Stimulated activated memory B cell treated with anti-CD40 and anti-IgM and Interleukin-4, amounts not matched to agents 10 μg/mL and 1 μg/mL and 100 μg/mL, for 72 hours (primary cell): Measurements from ENCODE around the gene FNIP2.
"Not testable (repeated sequence)": the region's sequence is repeated elsewhere in the genome, so short reads cannot be mapped to it uniquely, and the experiment has no call there.

Experiments
- ATAC-seq: fragments of 150-1000 bp; cut with Tn5 transposase; 2 replicates; pipeline ENCODE4 v1.10.0; 2021
- H3K27ac Mint-ChIP-seq: one replicate; pipeline ENCODE4 v1.8.0; 2022; ENCODE audit warnings: mild to moderate bottlenecking, mixed read lengths
- H3K27me3 Mint-ChIP-seq: one replicate; pipeline ENCODE4 v1.8.0; 2022; ENCODE audit warnings: mixed read lengths
- H3K36me3 Mint-ChIP-seq: one replicate; pipeline ENCODE4 v1.8.0; 2022; ENCODE audit warnings: mixed read lengths
- H3K4me1 Mint-ChIP-seq: one replicate; pipeline ENCODE4 v1.8.0; 2022; ENCODE audit warnings: mixed read lengths
- H3K4me3 Mint-ChIP-seq: one replicate; pipeline ENCODE4 v1.8.0; 2022; ENCODE audit warnings: mild to moderate bottlenecking, moderate library complexity, mixed read lengths
- H3K9me3 Mint-ChIP-seq: one replicate; pipeline ENCODE4 v1.8.0; 2022; ENCODE audit warnings: mixed read lengths

FNIP2 gene

GRCh38 chr4:158869001-158869400 is 100.2 kb downstream of the FNIP2 start:
- Mint-ChIP-seq H3K4me1 (no peaks in the 10 kb centered on the region), H3K36me3 (no peaks in the 10 kb centered on the region), H3K27ac (no peak overlapping the region), H3K27me3 (peaks cover 61% of the 10 kb centered on the region), H3K4me3 (no peak overlapping the region), H3K9me3 (no peaks in the 10 kb centered on the region)
- no peak for ATAC-seq

DNA sequence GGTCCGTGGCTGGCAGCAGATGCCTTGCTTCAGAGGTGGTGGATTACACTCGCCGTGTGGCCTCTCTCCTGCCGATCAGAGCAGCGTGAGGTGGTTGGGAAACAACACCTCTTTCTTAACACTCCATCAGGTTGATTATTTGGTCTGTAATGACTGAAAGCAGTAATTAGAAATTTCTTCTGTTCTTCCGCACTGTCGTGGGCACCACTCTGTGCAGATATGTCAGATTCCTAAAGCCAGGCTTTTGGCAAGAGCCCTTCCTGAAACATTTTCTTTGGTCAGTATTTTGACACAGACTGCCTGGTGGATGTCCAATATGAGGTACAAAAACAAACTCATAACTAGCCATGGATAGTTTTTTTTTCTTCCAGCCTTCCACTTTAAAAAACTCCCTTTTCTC is 100.9 kb downstream of the FNIP2 start:
- H3K27me3 Mint-ChIP-seq, result peaks cover 53% of the 10 kb centered on the region
- no peaks in the 10 kb centered on the region for H3K36me3 Mint-ChIP-seq
- H3K9me3 Mint-ChIP-seq, result no peaks in the 10 kb centered on the region
- no peak overlapping the region for H3K27ac Mint-ChIP-seq
- H3K4me1 Mint-ChIP-seq, result no peaks in the 10 kb centered on the region
- ATAC-seq, result no peak
- H3K4me3 Mint-ChIP-seq, result no peak overlapping the region

- no peak for ATAC-seq
- Mint-ChIP-seq H3K27me3 (peaks cover 48% of the 10 kb centered on the region), H3K27ac (no peak overlapping the region), H3K4me1 (no peaks in the 10 kb centered on the region), H3K36me3 (no peaks in the 10 kb centered on the region), H3K4me3 (no peak overlapping the region), H3K9me3 (no peaks in the 10 kb centered on the region)
Measured at GRCh38 chr4:158870282-158870625, 101.4 kb downstream of the FNIP2 start.

DNA sequence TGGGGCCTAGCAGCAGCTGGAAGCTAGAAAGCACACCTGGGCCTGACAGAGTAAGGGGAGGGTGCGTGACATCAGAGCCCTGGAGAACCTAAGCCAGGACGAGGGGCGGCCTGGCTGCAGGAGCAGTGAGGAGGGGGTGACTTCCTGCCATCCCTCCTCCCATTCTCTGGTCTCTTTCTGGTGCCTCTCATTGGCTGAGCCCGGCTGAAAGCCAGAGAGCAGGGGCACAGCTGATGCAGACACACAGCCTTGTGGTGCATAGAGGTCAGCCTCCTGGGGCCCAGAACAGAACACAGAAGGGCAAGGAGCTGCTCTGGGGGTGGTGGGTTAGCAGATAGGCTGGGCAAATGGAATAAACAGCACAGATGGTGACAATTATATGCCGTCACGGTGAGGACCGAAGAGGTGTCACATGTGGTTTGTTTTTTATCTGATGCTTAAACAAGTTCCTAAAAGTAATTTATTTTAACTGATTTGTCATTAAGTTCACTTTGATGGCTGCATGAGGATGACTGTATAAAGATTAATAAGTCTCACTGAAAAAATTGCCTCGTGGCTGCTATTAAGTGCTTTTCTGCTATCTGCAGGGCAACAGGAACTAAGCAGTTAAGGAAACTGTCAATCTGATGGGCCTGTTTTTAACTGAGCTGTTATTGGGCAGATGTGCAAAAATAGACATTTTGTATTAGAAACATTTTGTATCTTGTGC is 102.0 kb downstream of the FNIP2 start:
- Mint-ChIP-seq H3K27me3 (peaks cover 43% of the 10 kb centered on the region), H3K27ac (no peak overlapping the region), H3K4me3 (no peak overlapping the region), H3K9me3 (no peaks in the 10 kb centered on the region), H3K36me3 (no peaks in the 10 kb centered on the region), H3K4me1 (no peaks in the 10 kb centered on the region)
- no peak for ATAC-seq

GRCh38 chr4:158871335-158871724 is 102.5 kb downstream of the FNIP2 start:
- Mint-ChIP-seq H3K27me3 (peaks cover 41% of the 10 kb centered on the region), H3K27ac (no peak overlapping the region), H3K4me3 (no peak overlapping the region), H3K9me3 (no peaks in the 10 kb centered on the region), H3K4me1 (no peaks in the 10 kb centered on the region), H3K36me3 (no peaks in the 10 kb centered on the region)
- ATAC-seq, result no peak

- peaks cover 33% of the 10 kb centered on the region for H3K27me3 Mint-ChIP-seq
- H3K27ac Mint-ChIP-seq, result no peak overlapping the region
- no peak overlapping the region for H3K4me3 Mint-ChIP-seq
- H3K4me1 Mint-ChIP-seq, result no peaks in the 10 kb centered on the region
- H3K9me3 Mint-ChIP-seq, result no peaks in the 10 kb centered on the region
- no peak for ATAC-seq
- no peaks in the 10 kb centered on the region for H3K36me3 Mint-ChIP-seq
Measured at GRCh38 chr4:158873795-158874401, 105.1 kb downstream of the FNIP2 start.

GRCh38 chr4:158875026-158875425 is 106.2 kb downstream of the FNIP2 start:
- no peak for ATAC-seq
- H3K36me3 Mint-ChIP-seq, result no peaks in the 10 kb centered on the region
- peaks cover 4% of the 10 kb centered on the region for H3K9me3 Mint-ChIP-seq
- H3K27me3 Mint-ChIP-seq, result peaks cover 29% of the 10 kb centered on the region
- no peaks in the 10 kb centered on the region for H3K4me1 Mint-ChIP-seq
- H3K27ac Mint-ChIP-seq, result no peak overlapping the region
- no peak overlapping the region for H3K4me3 Mint-ChIP-seq

DNA sequence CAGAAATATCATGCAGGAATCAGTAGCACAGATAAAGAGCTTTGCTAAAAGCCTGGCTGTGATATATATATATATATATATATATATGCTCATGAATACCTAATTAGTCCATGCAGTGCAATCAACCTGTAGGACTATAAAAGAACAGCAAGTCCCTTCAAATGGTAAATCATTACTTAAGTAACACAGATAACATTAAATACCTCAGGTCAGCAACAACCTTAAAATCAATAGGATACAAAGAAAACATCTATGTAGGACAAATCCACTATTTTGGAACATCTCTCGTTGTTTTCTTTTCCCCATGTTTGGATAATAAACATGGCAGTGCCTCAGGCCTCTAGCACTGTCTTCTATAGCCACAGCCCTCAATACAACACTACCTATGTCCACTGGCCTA is 106.6 kb downstream of the FNIP2 start:
- H3K4me1 Mint-ChIP-seq, result no peaks in the 10 kb centered on the region
- H3K27ac Mint-ChIP-seq, result no peak overlapping the region
- no peaks in the 10 kb centered on the region for H3K36me3 Mint-ChIP-seq
- ATAC-seq, result no peak
- no peak overlapping the region for H3K4me3 Mint-ChIP-seq
- H3K9me3 Mint-ChIP-seq, result peaks cover 4% of the 10 kb centered on the region
- H3K27me3 Mint-ChIP-seq, result peaks cover 24% of the 10 kb centered on the region

GRCh38 chr4:158877069-158877468 is 108.2 kb downstream of the FNIP2 start:
- no peak overlapping the region for H3K27ac Mint-ChIP-seq
- peaks cover 9% of the 10 kb centered on the region for H3K9me3 Mint-ChIP-seq
- no peak for ATAC-seq
- no peak overlapping the region for H3K4me3 Mint-ChIP-seq
- no peaks in the 10 kb centered on the region for H3K36me3 Mint-ChIP-seq
- no peaks in the 10 kb centered on the region for H3K4me1 Mint-ChIP-seq
- peaks cover 21% of the 10 kb centered on the region for H3K27me3 Mint-ChIP-seq

- not testable (repeated sequence) for H3K4me1 Mint-ChIP-seq, H3K36me3 Mint-ChIP-seq, H3K27ac Mint-ChIP-seq, H3K4me3 Mint-ChIP-seq, H3K9me3 Mint-ChIP-seq, ATAC-seq
- H3K27me3 Mint-ChIP-seq, result peaks cover 15% of the 10 kb centered on the region
Measured at GRCh38 chr4:158882142-158882541, 113.3 kb downstream of the FNIP2 start.

- Mint-ChIP-seq H3K27ac (no peak overlapping the region), H3K4me1 (no peaks in the 10 kb centered on the region), H3K27me3 (peaks cover 3% of the 10 kb centered on the region), H3K4me3 (no peak overlapping the region), H3K9me3 (peaks cover 5% of the 10 kb centered on the region), H3K36me3 (no peaks in the 10 kb centered on the region)
- ATAC-seq, result no peak
Measured at GRCh38 chr4:158884280-158884679, 115.5 kb downstream of the FNIP2 start.

DNA sequence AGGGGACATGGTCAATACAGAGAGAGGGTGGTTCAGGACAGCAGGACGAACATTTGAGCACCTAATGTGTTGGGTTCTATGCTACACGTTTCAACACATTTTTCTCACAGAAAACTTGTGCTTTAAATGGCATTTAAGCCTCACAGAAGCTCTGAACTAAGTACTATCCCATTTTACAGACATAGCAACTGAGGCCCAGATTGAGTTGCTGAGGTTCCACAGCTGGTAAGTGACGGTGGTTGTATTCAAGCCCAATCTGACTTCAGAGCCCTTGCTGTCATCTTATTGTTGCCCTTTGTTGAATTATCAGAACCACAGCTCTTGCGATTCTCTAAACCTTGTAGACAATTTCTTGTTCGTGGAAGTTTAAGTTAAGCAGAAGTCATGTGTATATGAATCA is 116.7 kb downstream of the FNIP2 start:
- no peak overlapping the region for H3K27ac Mint-ChIP-seq
- no peaks in the 10 kb centered on the region for H3K27me3 Mint-ChIP-seq
- H3K36me3 Mint-ChIP-seq, result no peaks in the 10 kb centered on the region
- H3K4me3 Mint-ChIP-seq, result no peak overlapping the region
- ATAC-seq, result no peak
- H3K9me3 Mint-ChIP-seq, result peaks cover 5% of the 10 kb centered on the region
- no peaks in the 10 kb centered on the region for H3K4me1 Mint-ChIP-seq

DNA sequence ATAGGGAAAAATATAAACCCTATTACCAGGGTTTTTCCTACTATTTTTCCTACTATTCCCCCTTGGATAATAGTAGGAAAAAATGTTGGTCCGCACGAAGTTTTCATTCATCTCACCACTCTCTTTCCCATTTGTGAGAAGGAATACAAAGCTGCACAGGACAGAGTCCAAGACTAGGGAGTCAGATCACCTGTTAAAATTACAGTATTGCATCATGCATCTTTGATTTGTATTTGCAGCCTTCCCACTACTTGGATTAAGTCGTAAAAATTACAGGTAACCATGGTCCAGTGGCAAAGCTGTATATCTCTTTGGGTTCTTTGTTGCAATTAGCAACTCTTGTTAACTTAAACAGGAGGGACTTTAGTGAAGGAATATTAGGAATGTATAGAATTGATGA is 121.5 kb downstream of the FNIP2 start:
- Mint-ChIP-seq H3K9me3 (no peaks in the 10 kb centered on the region), H3K4me3 (no peak overlapping the region), H3K4me1 (no peaks in the 10 kb centered on the region), H3K36me3 (no peaks in the 10 kb centered on the region), H3K27me3 (no peaks in the 10 kb centered on the region), H3K27ac (no peak overlapping the region)
- no peak for ATAC-seq

GRCh38 chr4:158891256-158891655 is 122.4 kb downstream of the FNIP2 start:
- Mint-ChIP-seq H3K4me3 (no peak overlapping the region), H3K27ac (no peak overlapping the region), H3K4me1 (no peaks in the 10 kb centered on the region), H3K36me3 (no peaks in the 10 kb centered on the region), H3K9me3 (no peaks in the 10 kb centered on the region), H3K27me3 (no peaks in the 10 kb centered on the region)
- no peak for ATAC-seq

DNA sequence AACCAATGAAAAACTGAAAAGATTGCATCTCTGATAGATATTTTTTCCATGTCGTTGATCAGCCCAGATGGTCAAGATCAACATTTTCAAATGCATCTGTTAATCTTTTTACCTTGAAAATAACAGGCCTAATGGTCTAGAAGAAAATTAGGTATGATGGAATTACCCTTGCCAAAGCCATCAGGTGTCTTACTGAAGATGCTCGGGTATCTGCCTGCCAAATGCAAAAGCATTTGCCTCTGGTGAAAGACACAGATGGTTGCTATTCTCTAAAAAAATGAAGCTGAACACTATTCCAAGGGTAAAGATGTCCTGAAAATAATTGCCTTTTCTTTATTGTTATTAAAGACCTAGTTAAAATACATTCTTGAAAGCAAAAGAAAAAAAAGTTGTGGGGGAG is 126.0 kb downstream of the FNIP2 start:
- Mint-ChIP-seq H3K36me3 (no peaks in the 10 kb centered on the region), H3K4me3 (no peak overlapping the region), H3K27me3 (no peaks in the 10 kb centered on the region), H3K27ac (no peak overlapping the region), H3K4me1 (no peaks in the 10 kb centered on the region), H3K9me3 (peaks cover 5% of the 10 kb centered on the region)
- ATAC-seq, result no peak

- no peaks in the 10 kb centered on the region for H3K27me3 Mint-ChIP-seq
- no peak for ATAC-seq
- H3K27ac Mint-ChIP-seq, result no peak overlapping the region
- no peaks in the 10 kb centered on the region for H3K4me1 Mint-ChIP-seq
- peaks cover 5% of the 10 kb centered on the region for H3K9me3 Mint-ChIP-seq
- no peak overlapping the region for H3K4me3 Mint-ChIP-seq
- no peaks in the 10 kb centered on the region for H3K36me3 Mint-ChIP-seq
Measured at GRCh38 chr4:158895797-158896576, 127.2 kb downstream of the FNIP2 start.
